CD14-positive monocyte (primary cell): ENCODE results near the gene SLC4A8. TPM values are rescaled to one million over a fixed set of nuclear protein-coding genes. Genes with fewer than 3 reads are reported as not detected.
A peak's percentile ranks its signal among the peaks of the same experiment; 100 is the strongest.

Experiments used
- DNase-seq, 3 donors: peaks; one replicate each; pipeline ENCODE4 v3.0.0-alpha.2; 2011 to 2022
- H2AFZ ChIP-seq: 2 replicates; pipeline ENCODE4 v1.6.0; 2012; ENCODE audit warnings: mild to moderate bottlenecking, low read depth, low read length, inconsistent platforms; ENCODE audit not compliant: insufficient read depth, poor library complexity, severe bottlenecking
- H3K27ac ChIP-seq, 2 donors: 1 replicate in 1 of 2; 2 replicates in 1 of 2; pipeline ENCODE4 v1.5.1; 2012 to 2013; ENCODE audit warnings: low read length in 2 of 2, control low read depth in 1 of 2, inconsistent platforms in 1 of 2, low read depth in 1 of 2, mild to moderate bottlenecking in 1 of 2
- H3K27me3 ChIP-seq, 2 donors: one replicate each; pipeline versions ENCODE4 v1.6.0 to v1.6.1; 2011 to 2013; ENCODE audit warnings: low read length in 2 of 2; ENCODE audit not compliant: control insufficient read depth in 2 of 2, insufficient read depth in 2 of 2
- H3K36me3 ChIP-seq, 2 donors: replicated peaks in 1 of 2; 1 replicate in 1 of 2; 2 replicates in 1 of 2; pipeline versions ENCODE4 v1.5.1 to v1.6.1; 2012 to 2013; ENCODE audit warnings: low read length in 2 of 2, control low read depth in 1 of 2, inconsistent platforms in 1 of 2, mild to moderate bottlenecking in 1 of 2; ENCODE audit not compliant: insufficient read depth in 2 of 2, control insufficient read depth in 1 of 2
- H3K4me1 ChIP-seq, 2 donors: 1 replicate in 1 of 2; 2 replicates in 1 of 2; pipeline versions ENCODE4 v1.5.1 to v1.6.1; 2012 to 2013; ENCODE audit warnings: low read length in 2 of 2, control low read depth in 1 of 2, inconsistent platforms in 1 of 2, mild to moderate bottlenecking in 1 of 2, moderate library complexity in 1 of 2; ENCODE audit not compliant: insufficient read depth in 2 of 2, control insufficient read depth in 1 of 2
- H3K4me2 ChIP-seq: replicated peaks from 2 replicates; pipeline ENCODE3; 2012; ENCODE audit warnings: low read length, moderate library complexity, mild to moderate bottlenecking; ENCODE audit not compliant: poor library complexity, severe bottlenecking; ENCODE audit errors: extremely low read depth
- H3K4me3 ChIP-seq, 3 experiments: fragments of 200-600 bp in 1 of 3; sonication (generic) in 1 of 3; replicated peaks in 1 of 3; 1 replicate in 2 of 3; 2 replicates in 1 of 3; pipeline ENCODE4 v1.5.1; 2011 to 2013; ENCODE audit warnings: low read length in 3 of 3, mild to moderate bottlenecking in 3 of 3, control low read depth in 2 of 3, low read depth in 2 of 3, inconsistent platforms in 1 of 3, moderate library complexity in 1 of 3
- H3K79me2 ChIP-seq: 2 replicates; pipeline ENCODE4 v1.6.0; 2012; ENCODE audit warnings: mild to moderate bottlenecking, control low read depth, inconsistent platforms, low read length, moderate library complexity; ENCODE audit not compliant: insufficient read depth
- H3K9ac ChIP-seq: 2 replicates; pipeline ENCODE4 v1.6.0; 2017; ENCODE audit warnings: low read length, mild to moderate bottlenecking; ENCODE audit not compliant: insufficient read depth, poor library complexity, severe bottlenecking
- H3K9me3 ChIP-seq, 2 donors: replicated peaks in 1 of 2; 1 replicate in 1 of 2; 2 replicates in 1 of 2; pipeline versions ENCODE4 v1.5.1 to v1.6.1; 2012 to 2013; ENCODE audit warnings: low read length in 2 of 2, control low read depth in 1 of 2; ENCODE audit not compliant: control insufficient read depth in 1 of 2, insufficient read depth in 1 of 2
- H4K20me1 ChIP-seq: 2 replicates; pipeline ENCODE4 v1.6.0; 2012; ENCODE audit warnings: mild to moderate bottlenecking, low read length, control low read depth, moderate library complexity; ENCODE audit not compliant: insufficient read depth
- H3K27ac Mint-ChIP-seq, 7 donors: one replicate each; pipeline ENCODE4 v1.8.0; 2020; ENCODE audit warnings: mild to moderate bottlenecking in 7 of 7, mixed read lengths in 7 of 7, moderate library complexity in 6 of 7, inconsistent platforms in 2 of 7
- H3K27me3 Mint-ChIP-seq, 3 donors: one replicate each; pipeline ENCODE4 v1.8.0; 2021 to 2022; ENCODE audit warnings: low read depth in 3 of 3, mild to moderate bottlenecking in 3 of 3, mixed read lengths in 3 of 3, moderate library complexity in 3 of 3, inconsistent platforms in 1 of 3
- H3K36me3 Mint-ChIP-seq, 2 donors: one replicate each; pipeline ENCODE4 v1.8.0; 2020; ENCODE audit warnings: mixed read lengths in 2 of 2, inconsistent platforms in 1 of 2, mild to moderate bottlenecking in 1 of 2
- H3K4me1 Mint-ChIP-seq: one replicate; pipeline ENCODE4 v1.8.0; 2020; ENCODE audit warnings: mild to moderate bottlenecking, mixed read lengths
- H3K4me3 Mint-ChIP-seq, 2 donors: one replicate each; pipeline ENCODE4 v1.8.0; 2020; ENCODE audit warnings: mild to moderate bottlenecking in 2 of 2, mixed read lengths in 2 of 2, moderate library complexity in 1 of 2
- H3K9me3 Mint-ChIP-seq, 7 donors: one replicate each; pipeline ENCODE4 v1.8.0; 2020 to 2022; ENCODE audit warnings: mixed read lengths in 7 of 7, mild to moderate bottlenecking in 6 of 7, moderate library complexity in 6 of 7, inconsistent platforms in 2 of 7
- WGBS: methylation state at CpG from one replicate; pipeline ENCODE4 v1.1.5; 2013; ENCODE audit warnings: missing lambda C conversion rate; ENCODE audit not compliant: insufficient coverage; 5-methylcytosine and 5-hydroxymethylcytosine counted together
- intact Hi-C, 2 donors: fragments of 100-400 bp; cut with micrococcal nuclease; formaldehyde crosslinking; loops; one replicate each; pipeline versions ENCODE4 v1.15.0 to v1.15.1; 2023
- polyA plus RNA-seq, 3 donors: library from polyadenylated mRNA; depleted of rRNA in 1 of 3; unstranded in 2 of 3; stranded (reverse) in 1 of 3; fragments of 300-500 nt in 2 of 3; fragments of >200 nt in 1 of 3; fragmentation: Illumina TruSeq in 2 of 3; gene quantifications; 1 replicate in 2 of 3; 2 replicates in 1 of 3; pipeline ENCODE4 v1.2.3, GENCODE V29; 2012 to 2021
- TF ChIP-seq, protein P1 (sequence below): fragments of 200-600 bp; IDR thresholded peaks from one replicate; pipeline ENCODE4 v1.8.0; 2022; ENCODE audit warnings: antibody characterized with exemption, mild to moderate bottlenecking

The SLC4A8 gene
- polyA plus RNA-seq, 3 donors: 1.9 to 5.4 (median 2.3) TPM

DNA sequence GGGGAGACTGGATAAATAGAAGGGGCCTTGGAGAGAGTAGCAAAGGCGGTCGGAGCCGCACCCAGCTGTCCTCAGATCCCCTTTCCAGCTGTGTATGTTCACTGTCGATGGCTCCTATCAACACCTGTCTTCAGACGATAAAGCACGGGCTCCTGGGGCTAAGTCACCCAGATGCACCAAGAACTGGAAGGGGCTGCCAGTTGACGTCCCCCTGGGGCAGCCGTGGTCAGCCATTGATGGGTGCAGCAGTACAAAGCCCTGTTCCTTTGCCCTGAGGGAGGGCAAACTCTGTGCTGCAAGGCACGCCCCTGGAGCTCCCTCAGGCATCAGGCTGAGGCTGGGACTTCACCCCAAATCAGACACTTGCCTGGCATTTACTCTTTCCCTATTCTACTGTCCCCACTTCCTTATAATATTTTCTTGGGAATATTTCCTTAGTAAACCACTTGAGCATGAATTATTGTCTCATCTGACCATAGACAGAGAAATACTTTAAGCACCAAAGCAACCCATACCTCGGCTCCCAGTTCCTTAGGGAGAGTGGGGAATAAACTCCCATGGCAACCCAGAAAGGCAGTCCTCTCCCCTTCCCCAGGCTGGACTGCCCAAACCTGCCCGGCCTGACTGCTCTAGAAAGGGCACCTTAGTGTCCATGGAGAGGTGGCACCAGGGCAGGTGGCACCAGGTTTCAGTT, 106.8 kb downstream of the SLC4A8 start:
- intact Hi-C loops: loop anchor here in 1 of 2 donors (5.0 kb wide), 1 partner anchor 104 kb away; no protein-coding TSS in a partner anchor
- TF ChIP-seq, protein P1, sequence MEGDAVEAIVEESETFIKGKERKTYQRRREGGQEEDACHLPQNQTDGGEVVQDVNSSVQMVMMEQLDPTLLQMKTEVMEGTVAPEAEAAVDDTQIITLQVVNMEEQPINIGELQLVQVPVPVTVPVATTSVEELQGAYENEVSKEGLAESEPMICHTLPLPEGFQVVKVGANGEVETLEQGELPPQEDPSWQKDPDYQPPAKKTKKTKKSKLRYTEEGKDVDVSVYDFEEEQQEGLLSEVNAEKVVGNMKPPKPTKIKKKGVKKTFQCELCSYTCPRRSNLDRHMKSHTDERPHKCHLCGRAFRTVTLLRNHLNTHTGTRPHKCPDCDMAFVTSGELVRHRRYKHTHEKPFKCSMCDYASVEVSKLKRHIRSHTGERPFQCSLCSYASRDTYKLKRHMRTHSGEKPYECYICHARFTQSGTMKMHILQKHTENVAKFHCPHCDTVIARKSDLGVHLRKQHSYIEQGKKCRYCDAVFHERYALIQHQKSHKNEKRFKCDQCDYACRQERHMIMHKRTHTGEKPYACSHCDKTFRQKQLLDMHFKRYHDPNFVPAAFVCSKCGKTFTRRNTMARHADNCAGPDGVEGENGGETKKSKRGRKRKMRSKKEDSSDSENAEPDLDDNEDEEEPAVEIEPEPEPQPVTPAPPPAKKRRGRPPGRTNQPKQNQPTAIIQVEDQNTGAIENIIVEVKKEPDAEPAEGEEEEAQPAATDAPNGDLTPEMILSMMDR: no peak
- H3K36me3 Mint-ChIP-seq: no peaks in the 10 kb centered on the region
- Histone ChIP-seq H3K27me3 (no peaks in the 10 kb centered on the region), H3K9ac (no peak overlapping the region), H3K4me2 (no peak overlapping the region), H3K27ac (no peak overlapping the region), H3K4me3 (no peak overlapping the region), H4K20me1 (no peaks in the 10 kb centered on the region), H3K36me3 (no peaks in the 10 kb centered on the region), H3K9me3 (no peaks in the 10 kb centered on the region), H3K79me2 (no peaks in the 10 kb centered on the region), H2AFZ (no peak overlapping the region), H3K4me1 (no peaks in the 10 kb centered on the region)
- no peak for DNase-seq
- peaks cover 0 to 2% (median 0%) of the 10 kb centered on the region in 7 donors for H3K9me3 Mint-ChIP-seq
- H3K4me1 Mint-ChIP-seq: peaks cover 4% of the 10 kb centered on the region
- H3K4me3 Mint-ChIP-seq: peak overlapping the region in 1 of 2 donors; percentile 39
- 84% methylated on average over 10 of the region's 11 CpGs for WGBS
- peaks cover 8 to 13% (median 10%) of the 10 kb centered on the region in 3 donors for H3K27me3 Mint-ChIP-seq
- no peak overlapping the region for H3K27ac Mint-ChIP-seq

DNA sequence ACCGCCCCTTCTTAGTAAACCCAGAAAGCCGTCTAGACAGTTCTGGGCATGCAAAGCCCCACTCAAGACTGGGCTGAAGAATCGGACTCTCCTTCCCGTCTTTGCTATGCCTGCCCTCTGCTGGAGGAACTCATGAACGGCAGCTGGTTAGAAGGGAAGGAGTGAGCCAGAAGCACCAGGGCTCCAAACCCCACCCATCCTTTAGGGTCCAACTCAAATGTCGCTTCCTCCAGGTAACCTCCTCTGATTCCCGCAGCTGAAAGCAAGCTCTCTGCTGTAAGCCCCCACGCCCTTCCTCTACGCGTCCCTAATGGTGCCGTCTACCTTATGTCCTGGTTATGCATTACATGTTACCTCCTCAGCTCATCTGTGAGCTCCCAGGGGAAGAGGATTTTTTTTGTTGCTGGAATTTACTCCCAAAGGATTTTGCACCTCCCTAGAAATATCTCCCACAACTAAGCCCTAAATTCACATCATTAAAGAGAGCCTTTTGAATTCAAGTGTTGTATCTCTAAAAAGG, 107.4 kb downstream of the SLC4A8 start:
- no peaks in the 10 kb centered on the region for H3K36me3 Mint-ChIP-seq
- Histone ChIP-seq H4K20me1 (no peaks in the 10 kb centered on the region), H3K4me2 (no peak overlapping the region), H3K27me3 (no peaks in the 10 kb centered on the region), H3K27ac (no peak overlapping the region), H3K4me3 (no peak overlapping the region), H3K9me3 (no peaks in the 10 kb centered on the region), H3K79me2 (no peaks in the 10 kb centered on the region), H3K4me1 (no peaks in the 10 kb centered on the region), H3K36me3 (no peaks in the 10 kb centered on the region), H2AFZ (no peak overlapping the region), H3K9ac (no peak overlapping the region)
- intact Hi-C loops: loop anchor here (2.0 to 5.0 kb wide), 2 partner anchors 105 kb away; no protein-coding TSS in a partner anchor
- H3K4me1 Mint-ChIP-seq: peaks cover 4% of the 10 kb centered on the region
- TF ChIP-seq, protein P1: peak; percentile 93
- peaks cover 8 to 13% (median 10%) of the 10 kb centered on the region in 3 donors for H3K27me3 Mint-ChIP-seq
- H3K9me3 Mint-ChIP-seq: peaks cover 0 to 2% (median 0%) of the 10 kb centered on the region in 7 donors
- no peak overlapping the region for H3K27ac Mint-ChIP-seq
- peak overlapping the region in 1 of 2 donors; percentile 39 for H3K4me3 Mint-ChIP-seq
- peak; percentile 38 to 52 (median 48) for DNase-seq
- 10% methylated on average over 3 of the region's 11 CpGs for WGBS
